Bronchial epithelial cell (primary cell): Measurements from ENCODE around the gene LSM4. TPM values are rescaled to one million over a fixed set of nuclear protein-coding genes. Genes with fewer than 3 reads are reported as not detected.

ENCODE experiments used
- DNase-seq: peaks from one replicate; pipeline ENCODE4 v3.0.0-alpha.2; 2010; ENCODE audit warnings: low read depth
- FAIRE-seq: peaks from 2 replicates; lab custom pipeline; 2011; peaks lifted over from hg19 to GRCh38; lab: Jason Lieb, UNC
- H3K27me3 ChIP-seq: 2 replicates; pipeline ENCODE4 v1.5.1; 2011; ENCODE audit warnings: low read length; ENCODE audit not compliant: control insufficient read depth, insufficient read depth
- H3K36me3 ChIP-seq: 2 replicates; pipeline ENCODE4 v1.5.1; 2011; ENCODE audit warnings: low read length; ENCODE audit not compliant: control insufficient read depth, insufficient read depth
- H3K4me3 ChIP-seq: 2 replicates; pipeline ENCODE4 v1.5.1; 2011; ENCODE audit warnings: mild to moderate bottlenecking, low read depth, low read length, control low read depth
- CTCF ChIP-seq: IDR thresholded peaks from 2 replicates; pipeline ENCODE4 v1.5.1; 2011; ENCODE audit warnings: mild to moderate bottlenecking, moderate library complexity, low read length, control low read depth, inconsistent platforms; ENCODE audit not compliant: insufficient read depth, severe bottlenecking
- total RNA-seq: library from RNA; depleted of rRNA; stranded (reverse); fragments of >200 nt; gene quantifications from 2 replicates; pipeline ENCODE4 v1.2.1, GENCODE V29; 2014

LSM4 gene
- total RNA-seq, 1 donor from 2014 or later, result 208 TPM

DNA sequence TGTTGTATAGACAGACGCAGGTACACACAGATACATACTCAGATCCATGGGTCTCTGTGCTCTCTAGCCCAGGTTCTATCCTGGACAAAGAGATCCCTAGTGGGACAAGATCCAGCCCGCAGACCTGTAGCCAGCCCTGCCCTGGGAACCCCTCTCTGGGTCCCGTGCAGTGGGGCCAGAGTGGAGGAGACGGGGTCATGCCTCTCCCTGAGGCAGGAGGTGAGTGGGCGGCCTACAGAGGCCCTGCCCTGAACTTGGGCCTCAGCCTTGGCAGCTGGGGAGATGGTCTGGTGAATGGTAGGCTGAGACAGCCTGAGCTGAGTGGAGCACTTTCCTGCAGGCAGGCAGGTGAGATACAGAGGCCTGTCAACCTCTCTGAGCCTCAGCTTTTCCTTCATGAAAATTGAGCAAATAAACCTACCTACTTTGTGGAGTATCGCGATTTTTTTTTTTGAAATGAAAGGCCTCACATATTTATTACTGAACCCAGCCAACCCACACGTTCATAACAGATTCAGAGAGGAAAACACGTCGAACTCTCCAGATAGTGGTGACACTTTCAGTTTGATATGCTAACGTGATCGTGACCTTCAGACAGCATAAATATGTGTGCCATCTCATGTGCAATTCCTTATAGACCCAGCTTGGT is 38.0 kb downstream of the LSM4 start:
- no peaks in the 10 kb centered on the region for H3K27me3 ChIP-seq
- FAIRE-seq, result no peak
- no peak for TF ChIP-seq CTCF
- H3K36me3 ChIP-seq, result peaks cover 2% of the 10 kb centered on the region
- no peak overlapping the region for H3K4me3 ChIP-seq
- DNase-seq, result no peak

- Histone ChIP-seq H3K4me3 (no peak overlapping the region), H3K27me3 (no peaks in the 10 kb centered on the region), H3K36me3 (peaks cover 7% of the 10 kb centered on the region)
- TF ChIP-seq CTCF, result no peak
- DNase-seq (no peak), FAIRE-seq (no peak)
These were observed 39.5 kb downstream of the LSM4 start for GRCh38 chr19:18283338-18283737.

DNA sequence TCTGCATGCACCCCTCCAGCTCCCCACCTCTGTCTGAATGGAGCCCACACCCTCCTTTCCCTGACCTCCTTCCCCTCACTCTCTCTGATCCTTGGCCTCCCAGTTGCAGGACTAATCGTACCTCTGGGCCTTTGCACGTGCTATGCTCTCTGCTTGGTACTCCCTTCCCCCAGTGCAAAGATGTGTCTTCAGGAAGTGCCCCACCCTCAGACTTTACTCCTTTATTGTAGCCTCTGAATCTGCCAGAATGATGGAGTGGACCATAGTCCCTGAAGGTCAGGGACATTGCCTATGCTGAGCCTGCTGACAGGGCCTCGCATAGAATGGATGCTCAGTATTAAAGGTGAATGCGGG is 40.1 kb downstream of the LSM4 start:
- no peak for TF ChIP-seq CTCF
- DNase-seq, result no peak
- Histone ChIP-seq H3K4me3 (no peak overlapping the region), H3K27me3 (no peaks in the 10 kb centered on the region), H3K36me3 (peaks cover 9% of the 10 kb centered on the region)
- no peak for FAIRE-seq

- DNase-seq (peak; percentile 47), FAIRE-seq (no peak)
- Histone ChIP-seq H3K4me3 (peak overlapping the region; percentile 45), H3K27me3 (no peaks in the 10 kb centered on the region), H3K36me3 (peaks cover 9% of the 10 kb centered on the region)
- TF ChIP-seq CTCF, result no peak
These were observed 40.7 kb downstream of the LSM4 start for GRCh38 chr19:18282021-18282787.

DNA sequence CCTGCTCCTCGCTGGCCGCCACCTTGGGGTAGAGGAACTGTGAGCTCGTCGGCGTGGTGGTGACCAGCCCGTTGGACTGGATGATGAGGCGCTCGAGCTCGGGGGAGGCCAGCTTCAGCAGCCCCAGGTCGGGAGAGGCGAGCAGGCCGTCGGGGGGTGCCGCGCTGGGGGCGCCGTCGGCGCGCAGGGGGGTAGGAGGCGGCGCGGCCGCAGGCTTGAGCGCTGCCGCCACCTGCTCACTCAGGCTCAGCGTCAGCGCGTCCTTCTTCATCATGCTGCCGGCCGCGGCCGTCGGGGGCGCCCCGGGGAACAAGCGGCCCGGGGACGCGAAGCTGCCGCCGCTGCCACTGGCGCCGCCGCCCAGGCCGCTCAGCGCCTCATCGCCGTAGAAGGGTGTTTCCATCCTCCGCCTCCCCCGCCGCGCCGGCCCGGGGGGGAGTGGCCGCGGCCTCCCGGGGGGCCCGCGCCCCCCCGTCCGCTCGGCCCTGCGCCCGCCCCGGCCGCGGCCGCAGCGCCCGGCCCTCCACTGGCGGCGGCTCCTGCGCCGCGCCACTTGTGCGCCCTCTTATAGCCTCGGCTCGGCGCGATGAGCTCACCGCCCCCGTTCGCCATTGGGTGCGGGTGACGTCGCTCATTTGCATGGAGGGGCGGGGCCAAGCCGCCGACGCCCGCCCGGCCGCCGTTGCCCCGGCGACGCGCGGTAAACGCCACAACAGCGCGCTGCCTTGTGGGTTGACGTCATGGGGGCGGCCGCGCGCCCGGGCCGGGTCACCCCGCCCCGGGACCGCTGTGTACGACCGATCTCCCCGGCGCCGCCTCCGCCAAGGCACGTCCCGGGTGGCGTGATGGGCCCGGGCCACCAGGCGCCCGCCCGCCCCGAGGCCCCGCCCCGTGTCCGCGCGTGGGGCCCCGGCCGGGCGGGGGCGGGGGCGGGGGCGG is 41.5 kb downstream of the LSM4 start, which contains the start of gene JUND:
Gene JUND, minus strand, starts transcription at position 541 of the 939 bp plus-strand sequence. Its CDS starts 138 bp downstream, at position 403.
- FAIRE-seq (no peak), DNase-seq (peak; percentile 88)
- H3K36me3 ChIP-seq, result peaks cover 9% of the 10 kb centered on the region
- no peak for TF ChIP-seq CTCF
- no peaks in the 10 kb centered on the region for H3K27me3 ChIP-seq
- H3K4me3 ChIP-seq, result peak within 1 kb of the TSS; percentile 100
